NCI-H1436 treated with DMSO at 0.1 percent for 48 hours (cell line): ENCODE results near the gene ZNF618.

Experiments used
- DNase-seq: peaks from one replicate; lab custom pipeline; 2025; lab: John Stamatoyannopoulos, UW

The ZNF618 gene

DNA sequence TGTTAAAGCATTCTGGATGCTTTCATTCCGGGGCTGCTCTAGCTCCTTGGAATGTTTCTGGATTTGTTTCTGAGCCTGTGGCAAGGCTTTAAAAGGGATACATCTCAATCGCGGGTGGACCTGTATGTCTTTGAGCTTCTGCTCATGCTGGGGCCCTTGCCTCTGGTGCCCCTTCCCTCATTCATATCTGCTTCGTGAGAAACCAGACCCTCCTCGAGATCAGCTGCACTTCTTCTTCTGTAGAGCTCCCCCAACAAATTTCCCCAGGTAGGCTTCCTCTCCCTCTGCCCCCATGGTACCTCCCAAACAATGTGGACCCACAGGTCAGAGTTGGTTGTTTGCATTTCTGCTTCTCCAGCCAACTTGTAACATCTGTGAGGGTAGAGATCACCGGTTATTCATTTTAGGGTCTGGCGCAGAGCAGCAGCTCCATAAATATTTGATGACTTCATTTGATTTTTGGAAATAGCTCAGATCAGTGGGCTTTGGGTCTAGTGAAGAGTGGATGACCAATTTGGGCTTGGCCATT lies 6.6 kb downstream of the ZNF618 start:
- DNase-seq, result no peak

- no peak for DNase-seq
Observed at GRCh38 chr9:113885183-113886025, 9.3 kb downstream of the ZNF618 start.

DNA sequence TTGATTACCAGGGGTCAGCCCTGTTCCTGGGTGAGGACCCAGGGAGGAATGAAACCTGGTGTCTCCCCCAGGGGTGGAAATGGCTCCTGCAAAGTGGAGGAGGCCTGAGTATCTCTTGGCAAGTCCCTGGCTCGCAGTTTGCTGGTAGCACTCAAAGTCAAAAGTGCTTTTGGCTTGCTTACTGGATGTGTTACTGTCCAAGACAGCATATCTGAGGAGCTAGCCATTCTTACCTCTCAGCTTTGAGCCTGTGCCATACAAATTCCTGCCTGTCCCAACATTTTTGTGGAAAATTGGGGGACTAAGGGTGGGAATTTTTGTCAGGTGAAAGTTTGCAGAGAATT lies 9.9 kb downstream of the ZNF618 start:
- DNase-seq, result no peak

GRCh38 chr9:113886466-113886865 lies 10.4 kb downstream of the ZNF618 start:
- DNase-seq, result no peak

- no peak for DNase-seq
Observed at GRCh38 chr9:113886933-113887332, 10.8 kb downstream of the ZNF618 start.

DNA sequence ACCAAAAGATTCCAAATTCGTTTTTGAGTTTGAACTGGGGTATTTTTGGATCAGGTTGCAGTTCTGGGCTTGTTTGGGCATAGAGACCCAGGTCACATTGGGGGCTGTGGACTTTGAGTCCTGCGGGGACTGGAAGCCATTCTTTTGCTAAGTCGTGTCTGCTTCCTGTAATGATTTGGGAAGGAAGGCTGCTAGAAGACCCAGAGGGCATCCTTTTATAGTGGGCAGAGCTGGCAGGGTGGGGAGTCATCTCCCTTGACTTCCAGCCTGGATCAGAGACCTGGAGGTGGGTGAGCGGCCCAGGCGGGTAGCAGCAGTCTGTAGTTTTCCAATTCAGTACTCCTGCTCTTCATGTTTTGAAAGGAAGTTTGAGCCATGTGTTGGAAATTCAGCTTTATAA lies 11.3 kb downstream of the ZNF618 start:
- no peak for DNase-seq

DNA sequence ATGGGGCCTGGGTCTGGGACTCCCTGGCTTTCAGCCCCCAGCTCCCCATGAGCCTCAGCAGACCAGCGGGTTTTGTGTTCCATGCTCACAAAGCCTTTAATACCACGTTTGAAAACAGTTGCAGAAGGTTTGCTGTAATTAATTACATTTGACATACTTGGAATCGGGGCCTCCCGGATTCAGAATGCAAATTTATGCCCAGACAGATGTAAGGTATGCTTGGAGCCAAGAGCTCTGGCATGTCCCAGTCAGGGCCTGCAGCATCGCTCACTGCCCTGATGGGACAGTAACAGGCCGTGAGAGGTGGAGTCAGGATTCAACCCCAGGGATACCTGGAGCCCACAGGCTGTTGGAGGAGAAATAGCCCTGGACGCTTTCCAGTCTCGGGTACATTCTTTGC lies 12.2 kb downstream of the ZNF618 start:
- DNase-seq, result no peak

DNA sequence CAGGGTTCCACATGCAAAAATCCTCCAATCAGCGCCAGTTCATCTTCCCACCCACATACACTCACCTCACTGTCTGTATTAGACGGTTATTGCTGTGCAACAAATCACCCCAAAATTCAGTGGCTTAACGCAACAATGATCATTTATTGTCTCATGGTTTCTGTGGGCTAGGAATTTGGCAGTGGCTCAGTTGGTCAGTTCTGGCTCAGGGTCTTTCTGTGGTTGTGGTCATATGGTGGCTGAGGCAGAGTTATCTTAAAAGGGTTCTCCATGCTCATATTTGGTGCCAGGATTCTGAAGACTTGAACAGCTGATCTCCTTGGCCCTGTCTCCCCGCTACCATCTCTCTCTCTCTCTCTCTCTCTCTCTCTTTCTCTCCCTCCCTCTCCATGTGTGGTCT lies 12.9 kb downstream of the ZNF618 start:
- DNase-seq, result no peak

DNA sequence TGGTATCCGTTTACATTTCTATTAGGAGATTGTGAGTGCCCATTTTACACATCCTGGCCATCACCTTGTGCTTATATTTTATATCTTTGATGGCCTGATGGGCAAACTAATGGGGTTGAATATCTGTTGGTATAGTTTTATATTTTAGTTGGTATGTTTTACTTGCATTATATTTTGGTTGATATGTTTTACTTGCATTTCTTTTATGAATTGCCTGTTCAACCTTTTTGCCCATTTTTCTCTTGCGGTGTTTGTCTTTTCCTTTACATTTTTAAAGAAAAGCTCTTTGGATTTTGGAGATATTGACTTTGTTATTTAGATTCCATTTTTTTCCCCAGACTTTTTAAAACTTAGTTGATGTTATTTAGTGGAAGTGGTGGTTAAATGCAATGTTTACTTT lies 14.6 kb downstream of the ZNF618 start:
- no peak for DNase-seq

- DNase-seq, result no peak
Observed at GRCh38 chr9:113892861-113893491, 16.9 kb downstream of the ZNF618 start.

GRCh38 chr9:113894166-113894565 lies 18.1 kb downstream of the ZNF618 start:
- DNase-seq, result no peak

DNA sequence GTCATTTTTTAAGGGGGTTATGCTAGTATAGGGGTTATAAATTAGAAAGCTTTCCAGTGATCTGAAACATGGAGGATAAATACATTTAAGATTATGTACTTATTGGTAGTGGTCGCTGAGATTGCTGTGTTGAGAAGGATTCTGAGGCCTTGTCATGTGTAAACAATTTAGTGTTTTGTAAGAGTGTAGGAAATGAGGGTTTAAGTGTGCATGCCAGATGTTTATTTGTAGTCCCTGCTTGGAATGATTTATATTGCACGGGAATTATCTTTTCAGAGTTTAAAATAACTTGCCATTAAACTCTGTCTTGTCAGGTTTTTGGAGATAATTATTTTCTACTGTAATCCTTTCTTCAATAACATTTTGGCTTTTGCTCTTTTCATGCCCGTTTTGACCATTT lies 19.4 kb downstream of the ZNF618 start:
- DNase-seq, result no peak

GRCh38 chr9:113896713-113897112 lies 20.6 kb downstream of the ZNF618 start:
- no peak for DNase-seq

GRCh38 chr9:113898151-113898550 lies 22.0 kb downstream of the ZNF618 start:
- DNase-seq, result no peak

- no peak for DNase-seq
Observed at GRCh38 chr9:113898596-113898995, 22.5 kb downstream of the ZNF618 start.

GRCh38 chr9:113899205-113899604 lies 23.1 kb downstream of the ZNF618 start:
- no peak for DNase-seq

GRCh38 chr9:113901221-113901688 lies 25.1 kb downstream of the ZNF618 start:
- no peak for DNase-seq

DNA sequence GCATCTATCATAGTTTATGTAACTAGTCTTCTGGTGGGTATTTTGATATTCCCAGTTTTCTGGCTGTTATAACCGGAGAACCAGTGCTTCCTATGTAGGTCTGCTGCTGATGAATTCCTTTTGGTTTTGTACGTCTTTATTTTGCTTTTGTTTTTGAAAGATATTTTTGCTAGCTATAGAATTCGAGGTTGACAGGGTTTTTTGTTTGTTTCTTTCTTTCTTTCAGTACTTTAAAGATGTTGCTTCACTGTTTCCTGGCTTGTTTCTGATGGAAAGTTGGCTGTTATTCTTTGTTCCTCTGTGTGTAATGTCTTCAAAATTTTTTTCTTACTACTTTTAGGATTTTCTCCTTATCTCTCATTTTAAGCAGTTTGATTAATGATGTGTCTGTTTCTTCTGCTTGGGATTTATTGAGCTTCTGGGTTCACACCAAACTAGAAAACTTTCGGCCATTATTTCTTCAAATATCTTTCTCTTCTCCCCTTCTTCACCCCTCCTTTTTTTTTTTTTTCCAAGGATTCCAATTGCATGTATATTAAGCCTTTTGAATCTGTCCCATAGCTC lies 27.5 kb downstream of the ZNF618 start:
- DNase-seq, result no peak

DNA sequence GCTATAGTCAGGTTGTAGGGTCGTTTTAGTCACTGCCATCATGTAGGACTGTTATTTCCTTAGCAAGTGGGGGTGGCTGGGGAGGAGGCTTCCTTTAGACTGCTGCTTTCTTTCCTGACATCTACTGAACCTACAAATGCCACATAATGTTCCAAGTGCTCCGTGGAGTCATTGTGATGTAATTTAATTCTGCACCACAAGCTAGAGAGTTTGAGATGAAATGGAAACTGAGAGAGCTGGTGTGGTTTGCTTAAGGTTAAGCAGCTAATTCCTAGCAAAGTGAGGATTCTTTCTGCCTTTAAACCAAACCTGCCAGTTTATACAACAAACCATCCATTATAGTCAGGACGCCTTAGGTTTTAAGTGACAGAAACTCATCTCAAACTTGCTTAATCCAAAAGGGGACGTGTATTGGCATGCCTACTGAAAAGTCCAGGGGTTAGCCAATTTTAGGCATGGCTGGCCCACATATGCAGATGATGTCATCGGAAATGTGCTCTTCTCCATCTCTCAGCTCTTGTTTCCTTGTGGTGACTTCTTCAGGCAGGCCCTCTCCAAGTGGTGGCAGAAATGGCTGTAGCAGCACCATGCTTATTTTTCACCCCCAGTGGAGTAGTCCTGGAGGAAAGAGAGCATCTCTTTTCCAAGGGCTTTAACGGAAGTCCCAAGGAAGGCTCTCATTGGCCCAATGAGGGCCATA lies 30.5 kb downstream of the ZNF618 start:
- no peak for DNase-seq

DNA sequence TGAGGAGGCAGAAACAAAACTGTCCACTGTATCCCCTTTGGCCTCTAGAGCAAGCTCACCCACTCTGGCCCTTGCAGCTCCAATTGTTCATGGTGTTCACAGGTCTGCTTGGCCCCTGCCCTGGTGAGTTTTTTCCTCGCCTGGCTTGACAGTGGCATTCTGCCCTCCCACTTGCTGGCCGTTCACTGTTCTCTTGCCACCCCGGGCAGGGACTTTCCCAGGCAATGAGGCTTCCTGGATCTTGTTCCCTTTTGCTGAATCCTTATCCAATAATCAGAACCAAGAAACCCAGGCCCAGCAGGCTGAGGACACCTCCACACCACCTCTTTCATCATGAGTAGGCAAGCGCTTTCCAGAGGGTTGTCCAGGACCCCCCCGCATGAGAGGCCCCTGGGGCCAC lies 31.2 kb downstream of the ZNF618 start:
- no peak for DNase-seq

DNA sequence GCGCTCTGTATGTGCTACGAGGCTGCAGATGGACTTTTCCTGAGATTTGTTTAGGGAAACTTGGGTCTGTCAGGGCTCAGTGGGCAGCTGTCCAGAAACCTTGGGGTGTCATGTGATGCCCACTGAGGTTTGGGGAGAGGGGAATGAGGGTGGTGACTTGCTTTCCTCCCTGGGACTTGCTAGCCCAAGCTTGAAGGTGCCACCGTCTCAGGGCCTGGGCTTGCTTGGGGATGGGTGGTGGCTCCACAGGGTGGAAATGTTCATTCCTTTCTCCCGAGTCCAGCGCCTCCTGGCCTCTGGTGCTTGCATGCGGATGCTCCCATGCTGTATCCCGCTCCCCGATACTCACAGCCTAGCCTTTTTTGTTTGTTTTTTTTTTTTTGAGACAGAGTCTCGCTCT lies 33.3 kb downstream of the ZNF618 start:
- DNase-seq, result no peak

DNA sequence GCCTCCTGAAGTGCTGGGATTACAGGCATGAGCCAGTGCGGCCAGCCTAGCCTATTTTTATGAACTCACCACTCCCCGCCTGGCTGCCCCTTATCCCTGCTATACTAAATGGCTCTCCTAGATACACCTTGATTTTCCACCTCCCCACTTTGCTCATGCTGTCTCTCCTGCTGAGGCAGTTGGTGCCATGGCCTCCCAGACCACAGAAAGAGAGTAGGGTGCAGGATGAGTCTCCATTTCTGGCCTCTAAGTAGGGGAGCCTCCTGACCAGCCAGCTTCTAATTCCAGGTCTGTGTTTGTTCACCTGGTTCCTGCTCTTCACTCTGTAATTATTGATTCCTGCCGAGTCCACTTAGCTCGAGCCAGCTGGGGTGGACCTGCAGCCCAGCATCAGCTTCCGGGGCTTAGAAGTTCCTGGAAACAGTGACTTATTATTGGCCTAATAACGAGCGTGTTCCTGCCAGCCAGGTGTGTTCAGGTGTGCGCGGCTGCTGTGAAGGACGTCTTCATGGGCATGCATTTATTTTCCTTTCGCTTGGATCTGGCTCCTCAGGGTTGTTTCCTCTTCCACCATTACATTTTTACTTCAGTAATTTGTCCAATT lies 34.0 kb downstream of the ZNF618 start:
- no peak for DNase-seq
